Epithelial cell of prostate (primary cell): Measurements from ENCODE around the gene FTCD.
"Not testable (repeated sequence)": the region's sequence is repeated elsewhere in the genome, so short reads cannot be mapped to it uniquely, and the experiment has no call there.

Source experiments
- DNase-seq: peaks from one replicate; pipeline ENCODE4 v3.0.0-alpha.2; 2011; ENCODE audit warnings: low read depth, low spot score
- H3K27ac ChIP-seq: fragments of 450-650 bp; 2 replicates; pipeline ENCODE4 v1.5.1; 2017; ENCODE audit warnings: mild to moderate bottlenecking

FTCD gene

GRCh38 chr21:46141767-46142581 is 13.4 kb downstream of the FTCD start:
- no peak overlapping the region for H3K27ac ChIP-seq
- no peak for DNase-seq

- not testable (repeated sequence) for DNase-seq, H3K27ac ChIP-seq
These were observed 14.9 kb downstream of the FTCD start for GRCh38 chr21:46140352-46141003.

- no peak for DNase-seq
These were observed 15.7 kb downstream of the FTCD start for GRCh38 chr21:46139686-46140085.

GRCh38 chr21:46138383-46138970 is 16.9 kb downstream of the FTCD start:
- H3K27ac ChIP-seq, result no peak overlapping the region
- no peak for DNase-seq

More at GRCh38 chr21:46139686-46140085, 15.7 kb downstream of the FTCD start:
- no peak overlapping the region for H3K27ac ChIP-seq

- DNase-seq, result no peak
- no peak overlapping the region for H3K27ac ChIP-seq
These were observed 17.5 kb downstream of the FTCD start for GRCh38 chr21:46137908-46138307.

- H3K27ac ChIP-seq, result no peak overlapping the region
- no peak for DNase-seq
These were observed 18.5 kb downstream of the FTCD start for GRCh38 chr21:46136739-46137349.

GRCh38 chr21:46135782-46136395 is 19.5 kb downstream of the FTCD start:
- no peak for DNase-seq
- H3K27ac ChIP-seq, result no peak overlapping the region

- H3K27ac ChIP-seq, result no peak overlapping the region
- DNase-seq, result no peak
These were observed 23.3 kb downstream of the FTCD start for GRCh38 chr21:46131838-46132651.

GRCh38 chr21:46131588-46131837 is 23.9 kb downstream of the FTCD start:
- DNase-seq, result no peak
- no peak overlapping the region for H3K27ac ChIP-seq

GRCh38 chr21:46130831-46131587 is 24.4 kb downstream of the FTCD start:
- no peak for DNase-seq
- H3K27ac ChIP-seq, result no peak overlapping the region

GRCh38 chr21:46129846-46130651 is 25.3 kb downstream of the FTCD start:
- no peak for DNase-seq
- no peak overlapping the region for H3K27ac ChIP-seq

- DNase-seq, result no peak
- no peak overlapping the region for H3K27ac ChIP-seq
These were observed 26.3 kb downstream of the FTCD start for GRCh38 chr21:46128933-46129571.

- no peak for DNase-seq
These were observed 27.1 kb downstream of the FTCD start for GRCh38 chr21:46128106-46128932.

GRCh38 chr21:46127239-46128105 is 27.9 kb downstream of the FTCD start:
- no peak overlapping the region for H3K27ac ChIP-seq
- no peak for DNase-seq

More at GRCh38 chr21:46128106-46128932, 27.1 kb downstream of the FTCD start:
- H3K27ac ChIP-seq, result no peak overlapping the region

- DNase-seq, result no peak
- H3K27ac ChIP-seq, result no peak overlapping the region
These were observed 28.8 kb downstream of the FTCD start for GRCh38 chr21:46126309-46127238.
